Thyroid gland (tissue), 4 donors: ENCODE measurements around the gene CRYBG2. TPM values are rescaled to one million over a fixed set of nuclear protein-coding genes. Genes with fewer than 3 reads are reported as not detected.

Experiments used
- DNase-seq, 2 donors: peaks; one replicate each; pipeline ENCODE4 v3.0.0-alpha.2; 2019
- H3K27ac ChIP-seq, 3 donors: fragments of 200-600 bp; sonication (generic); 1 replicate in 2 of 3; 2 replicates in 1 of 3; pipeline ENCODE4 v1.5.1; 2016 to 2019; ENCODE audit warnings: mild to moderate bottlenecking in 1 of 3, moderate library complexity in 1 of 3
- H3K27me3 ChIP-seq: fragments of 200-600 bp; sonication (generic); one replicate; pipeline ENCODE4 v1.5.1; 2019
- H3K36me3 ChIP-seq, 2 donors: fragments of 200-600 bp; sonication (generic); one replicate each; pipeline ENCODE4 v1.5.1; 2016 to 2019
- H3K4me1 ChIP-seq, 2 donors: fragments of 200-600 bp; sonication (generic); one replicate each; pipeline ENCODE4 v1.5.1; 2017 to 2019
- H3K4me3 ChIP-seq, 3 donors: fragments of 200-600 bp; sonication (generic); replicated peaks in 1 of 3; 1 replicate in 2 of 3; 2 replicates in 1 of 3; pipeline ENCODE4 v1.5.1; 2016; ENCODE audit warnings: mild to moderate bottlenecking in 1 of 3
- H3K9me3 ChIP-seq: fragments of 200-600 bp; sonication (generic); one replicate; pipeline ENCODE4 v1.5.1; 2017
- CTCF ChIP-seq, 6 experiments: fragments of 200-600 bp in 3 of 6; fragments of 450-650 bp in 3 of 6; sonication (generic) in 3 of 6; IDR thresholded peaks; one replicate each; pipeline ENCODE4 v1.5.1; 2016 to 2019; ENCODE audit warnings: antibody characterized with exemption in 6 of 6, mild to moderate bottlenecking in 2 of 6, inconsistent platforms in 1 of 6, moderate library complexity in 1 of 6
- POLR2A ChIP-seq, 2 donors: fragments of 450-650 bp; IDR thresholded peaks; one replicate each; pipeline ENCODE4 v1.6.1; 2017; ENCODE audit warnings: antibody characterized with exemption in 2 of 2, mild to moderate bottlenecking in 2 of 2, moderate library complexity in 1 of 2
- WGBS, 2 donors: methylation state at CpG; one replicate each; pipeline ENCODE4 v1.1.5; 2017; 5-methylcytosine and 5-hydroxymethylcytosine counted together
- intact Hi-C: fragments of 100-400 bp; cut with DNase I; formaldehyde crosslinking; loops from one replicate; pipeline ENCODE4 v1.15.1; 2023
- total RNA-seq, 4 donors: library from RNA; depleted of rRNA; stranded (reverse); fragments of >200 nt; gene quantifications; one replicate each; pipeline ENCODE4 v1.2.3, GENCODE V29; 2016

CRYBG2 gene
- total RNA-seq, 4 donors from 2014 or later, result not detected

DNA sequence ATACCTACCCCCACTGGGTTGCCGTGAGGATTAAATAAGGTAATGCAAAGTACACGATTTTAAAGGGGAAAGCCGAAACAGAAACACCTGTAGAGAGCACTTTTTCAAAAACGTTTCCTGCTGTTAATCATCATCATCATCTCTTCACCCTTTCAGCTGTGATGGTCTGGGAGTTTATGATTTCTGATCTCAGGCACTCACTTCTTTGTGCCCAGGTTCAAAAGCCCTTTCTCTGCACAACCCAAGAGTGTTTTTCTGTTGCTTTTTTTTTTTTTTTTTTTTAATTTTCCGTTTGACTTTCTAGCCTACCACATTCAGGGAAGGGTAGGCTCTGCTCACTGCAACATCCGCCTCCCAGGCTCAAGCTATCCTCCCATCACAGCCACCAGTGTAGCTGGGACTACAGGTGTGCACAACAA is 46.6 kb downstream of the CRYBG2 start:
- intact Hi-C loops, result no loop called here
- DNase-seq, result no peak
- no peak overlapping the region for H3K27ac ChIP-seq
- no peaks in the 10 kb centered on the region for H3K36me3 ChIP-seq
- TF ChIP-seq POLR2A (IDR thresholded peaks at IDR 0.05) (no peak), CTCF (IDR thresholded peaks at IDR 0.05) (no peak)
- H3K4me3 ChIP-seq, result no peak overlapping the region
- H3K9me3 ChIP-seq, result no peaks in the 10 kb centered on the region
- H3K27me3 ChIP-seq, result no peaks in the 10 kb centered on the region
- H3K4me1 ChIP-seq, result peaks cover 10 to 11% of the 10 kb centered on the region in 2 donors
- WGBS, 2 donors, result 42 to 45% methylated on average over 6 of the region's 6 CpGs

DNA sequence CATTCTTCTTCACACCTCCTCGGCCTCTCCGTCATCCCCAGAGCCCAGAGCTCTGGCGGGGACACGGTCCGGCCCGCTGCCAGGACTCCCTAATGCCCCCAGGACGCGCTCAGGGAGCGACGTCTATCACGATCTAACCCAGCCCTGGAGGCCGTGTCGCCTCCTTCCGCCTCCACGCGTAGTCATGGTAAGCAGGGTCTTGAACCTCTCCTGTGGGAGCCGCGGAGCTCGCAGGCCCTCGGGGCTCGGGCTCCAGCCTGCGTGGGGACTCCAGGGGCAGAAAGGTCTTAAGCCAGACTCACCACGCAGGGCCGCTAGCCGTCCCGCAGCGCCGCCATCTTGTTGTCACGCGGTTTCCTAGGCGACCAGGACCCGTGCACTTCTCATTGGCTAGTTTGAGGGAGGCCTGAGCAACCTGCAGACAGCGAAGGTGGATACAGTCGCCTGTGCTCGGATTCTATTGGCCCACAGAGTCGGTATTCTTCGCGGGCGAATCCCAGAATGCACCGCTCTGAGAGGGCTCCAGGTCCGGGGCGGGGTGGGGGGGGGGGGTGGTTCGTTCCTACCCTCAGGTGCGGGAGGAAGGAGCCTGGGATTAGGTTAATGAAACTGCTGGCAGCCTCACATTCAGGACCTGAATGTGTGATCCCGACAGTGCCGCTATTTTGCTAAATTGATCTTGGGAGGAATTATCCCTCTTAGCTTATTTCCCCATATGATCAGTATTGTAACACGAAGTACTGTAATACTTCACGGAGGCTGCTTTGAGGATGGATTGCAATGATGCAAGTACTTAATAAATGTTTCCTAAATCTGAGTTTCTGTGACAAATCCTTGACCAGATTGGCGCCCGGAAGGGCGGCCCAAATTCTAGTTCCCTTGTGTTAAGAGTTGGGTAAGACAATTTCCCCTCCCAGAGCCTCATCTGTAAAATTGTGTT is 47.4 kb downstream of the CRYBG2 start, which contains the start of gene UBXN11:
Gene UBXN11 (minus strand): TSS at position 347 of the 940 bp plus-strand sequence. CDS start 3,753 bp downstream, outside the sequence.
- DNase-seq, result peak; percentile 97 to 98
- WGBS, 2 donors, result 1 to 5% methylated on average over 16 to 49 of the region's 51 CpGs
- intact Hi-C loops, result no loop called here
- H3K4me1 ChIP-seq, result peaks cover 10 to 11% of the 10 kb centered on the region in 2 donors
- no peaks in the 10 kb centered on the region for H3K36me3 ChIP-seq
- H3K27me3 ChIP-seq, result no peaks in the 10 kb centered on the region
- H3K4me3 ChIP-seq, result peak within 1 kb of the TSS; percentile 34 to 81 (median 56)
- no peaks in the 10 kb centered on the region for H3K9me3 ChIP-seq
- TF ChIP-seq CTCF (IDR thresholded peaks at IDR 0.05) (no peak), POLR2A (IDR thresholded peaks at IDR 0.05) (peak in 1 of 2 donors; percentile 47)
- no peak within 1 kb of the TSS for H3K27ac ChIP-seq

GRCh38 chr1:26305667-26306289 is 48.2 kb downstream of the CRYBG2 start:
- TF ChIP-seq POLR2A (IDR thresholded peaks at IDR 0.05) (no peak), CTCF (IDR thresholded peaks at IDR 0.05) (no peak)
- no peaks in the 10 kb centered on the region for H3K27me3 ChIP-seq
- no peak for DNase-seq
- no peaks in the 10 kb centered on the region for H3K9me3 ChIP-seq
- intact Hi-C loops, result no loop called here
- no peak overlapping the region for H3K27ac ChIP-seq
- H3K4me3 ChIP-seq, result peak overlapping the region; percentile 34 to 81 (median 56)
- H3K4me1 ChIP-seq, result peaks cover 10 to 11% of the 10 kb centered on the region in 2 donors
- 21 to 29% methylated on average over 8 of the region's 8 CpGs for WGBS, 2 donors
- no peaks in the 10 kb centered on the region for H3K36me3 ChIP-seq

DNA sequence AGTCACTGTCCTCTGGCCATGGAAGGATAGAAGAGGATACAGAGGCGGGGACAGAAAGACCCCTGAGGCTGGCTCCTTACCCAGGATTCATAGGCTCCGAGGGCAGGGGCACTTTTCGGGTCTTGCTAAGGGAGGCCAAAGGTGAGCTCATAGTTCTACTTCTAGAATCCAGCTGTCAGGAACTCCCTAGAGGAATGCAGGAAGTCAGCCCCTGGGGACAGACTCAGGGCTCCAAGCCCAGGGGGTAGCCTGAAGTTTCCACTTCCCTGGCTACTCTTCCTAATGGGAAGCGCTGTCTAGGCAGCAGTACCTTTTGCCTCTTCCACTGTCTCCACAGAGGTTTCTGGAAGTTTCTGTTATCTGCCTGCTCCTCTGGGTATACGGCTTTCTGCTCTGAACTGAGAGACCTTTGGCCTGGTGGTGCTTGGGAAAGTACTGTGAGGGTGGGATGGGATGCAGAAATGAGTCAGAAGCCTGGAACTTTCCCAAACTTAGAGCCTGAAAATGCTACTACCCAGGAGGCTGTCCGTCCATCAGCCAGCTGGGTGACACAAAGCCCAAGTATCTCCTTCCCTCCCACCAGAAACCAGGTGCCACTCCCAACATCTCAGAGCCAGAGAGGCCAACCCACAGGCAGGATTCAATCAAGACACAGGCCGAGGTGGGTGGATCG is 51.1 kb downstream of the CRYBG2 start:
- no peak overlapping the region for H3K4me3 ChIP-seq
- H3K27me3 ChIP-seq, result no peaks in the 10 kb centered on the region
- no peaks in the 10 kb centered on the region for H3K9me3 ChIP-seq
- intact Hi-C loops, result no loop called here
- DNase-seq, result no peak
- 73 to 91% methylated on average over 6 to 8 of the region's 8 CpGs for WGBS, 2 donors
- no peaks in the 10 kb centered on the region for H3K36me3 ChIP-seq
- no peak for TF ChIP-seq CTCF (IDR thresholded peaks at IDR 0.05)
- no peak for TF ChIP-seq POLR2A (IDR thresholded peaks at IDR 0.05)
- H3K4me1 ChIP-seq, result peaks cover 10 to 11% of the 10 kb centered on the region in 2 donors
- no peak overlapping the region for H3K27ac ChIP-seq
